ENCODE results near the gene SORCS2. TPM values are rescaled to one million over a fixed set of nuclear protein-coding genes. Genes with fewer than 3 reads are reported as not detected.
"Not testable (repeated sequence)": the region's sequence is repeated elsewhere in the genome, so short reads cannot be mapped to it uniquely, and the experiment has no call there.

Gene SORCS2
- total RNA-seq, 2 donors from 2014 or later: 0.05 to 0.07 TPM

DNA sequence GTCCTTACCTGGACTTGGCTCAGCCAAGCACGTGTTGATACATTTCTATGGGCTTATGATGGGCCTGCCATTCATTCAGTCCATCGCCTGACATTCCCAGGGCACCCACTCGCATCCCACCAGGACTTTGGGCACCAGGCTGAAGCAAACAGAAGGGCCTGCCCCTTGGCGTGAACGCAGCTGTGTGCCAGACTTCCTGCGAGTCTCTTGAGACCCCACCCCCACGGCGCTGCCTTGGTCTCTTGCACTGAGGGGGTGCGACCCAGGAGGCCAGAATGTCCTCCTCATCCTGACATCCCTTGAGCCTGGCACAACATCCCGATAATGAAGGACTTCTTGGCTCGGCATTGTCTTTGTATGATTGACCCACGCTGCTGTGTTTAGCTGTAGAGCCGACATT lies 243.9 kb downstream of the SORCS2 start:
- no peak overlapping the region for H3K4me3 Mint-ChIP-seq
- ATAC-seq (replicated peaks in 1 of 2) (no peak), DNase-seq (no peak)
- no peaks in the 10 kb centered on the region for H3K27me3 Mint-ChIP-seq (ENCODE audit: low read depth)
- H3K9me3 Mint-ChIP-seq: no peaks in the 10 kb centered on the region
- no peak overlapping the region for H3K27ac Mint-ChIP-seq
- no peaks in the 10 kb centered on the region for H3K36me3 Mint-ChIP-seq (ENCODE audit: insufficient read depth in 2 of 2)
- no peaks in the 10 kb centered on the region for H3K4me1 Mint-ChIP-seq (ENCODE audit: low read depth)

DNA sequence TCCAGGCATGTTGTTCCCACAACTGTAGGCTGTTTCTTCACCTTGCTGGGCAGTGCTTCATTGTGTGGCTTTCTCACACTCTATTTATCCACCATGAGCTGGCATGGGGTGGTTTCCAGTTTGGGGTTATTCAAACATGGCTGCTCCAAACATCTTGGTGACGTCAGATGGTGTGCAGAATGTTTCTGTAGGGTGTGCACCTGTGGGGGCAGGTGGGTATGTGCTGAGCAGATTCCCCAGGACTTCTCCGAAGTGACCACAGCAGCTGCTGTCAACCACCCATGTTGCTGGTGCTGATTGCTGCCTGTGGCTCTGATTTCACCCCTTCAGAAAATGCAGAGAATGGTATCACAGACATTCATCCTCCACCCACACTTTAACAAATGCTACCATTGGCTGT lies 247.4 kb downstream of the SORCS2 start:
- ATAC-seq (replicated peaks in 1 of 2): no peak

DNA sequence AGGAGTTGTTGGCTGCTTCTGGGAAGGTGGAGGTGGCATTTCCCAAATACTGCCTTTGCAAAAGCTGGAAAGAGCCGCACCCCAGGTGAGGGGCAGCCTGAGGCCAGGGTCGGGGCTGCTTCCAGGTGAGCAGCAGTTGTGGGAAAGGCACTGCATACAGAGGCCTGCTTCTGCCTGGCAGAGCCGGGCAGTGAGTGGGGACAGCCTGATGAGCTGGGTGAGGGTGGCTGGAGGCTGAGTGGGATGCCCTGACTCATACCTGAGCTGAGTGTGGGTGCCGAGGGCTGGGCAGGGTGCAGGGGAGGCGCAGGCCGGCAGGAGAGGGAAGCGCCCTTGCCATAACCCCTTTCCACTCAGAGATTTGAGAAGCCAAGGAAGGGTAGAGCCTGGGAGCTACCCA lies 248.9 kb downstream of the SORCS2 start:
- no peak overlapping the region for H3K27ac Mint-ChIP-seq
- ATAC-seq (replicated peaks in 1 of 2) (no peak), DNase-seq (no peak)
- H3K4me1 Mint-ChIP-seq (ENCODE audit: low read depth): no peaks in the 10 kb centered on the region
- H3K9me3 Mint-ChIP-seq: no peaks in the 10 kb centered on the region
- H3K4me3 Mint-ChIP-seq: no peak overlapping the region
- H3K27me3 Mint-ChIP-seq (ENCODE audit: low read depth): peaks cover 6% of the 10 kb centered on the region
- no peaks in the 10 kb centered on the region for H3K36me3 Mint-ChIP-seq (ENCODE audit: insufficient read depth in 2 of 2)

More for the DNA sequence above, 247.4 kb downstream of the SORCS2 start:
- DNase-seq: no peak
- Mint-ChIP-seq H3K36me3 (ENCODE audit: insufficient read depth in 2 of 2) (no peaks in the 10 kb centered on the region), H3K9me3 (no peaks in the 10 kb centered on the region), H3K4me3 (no peak overlapping the region), H3K27me3 (ENCODE audit: low read depth) (peaks cover 6% of the 10 kb centered on the region), H3K4me1 (ENCODE audit: low read depth) (no peaks in the 10 kb centered on the region), H3K27ac (no peak overlapping the region)

DNA sequence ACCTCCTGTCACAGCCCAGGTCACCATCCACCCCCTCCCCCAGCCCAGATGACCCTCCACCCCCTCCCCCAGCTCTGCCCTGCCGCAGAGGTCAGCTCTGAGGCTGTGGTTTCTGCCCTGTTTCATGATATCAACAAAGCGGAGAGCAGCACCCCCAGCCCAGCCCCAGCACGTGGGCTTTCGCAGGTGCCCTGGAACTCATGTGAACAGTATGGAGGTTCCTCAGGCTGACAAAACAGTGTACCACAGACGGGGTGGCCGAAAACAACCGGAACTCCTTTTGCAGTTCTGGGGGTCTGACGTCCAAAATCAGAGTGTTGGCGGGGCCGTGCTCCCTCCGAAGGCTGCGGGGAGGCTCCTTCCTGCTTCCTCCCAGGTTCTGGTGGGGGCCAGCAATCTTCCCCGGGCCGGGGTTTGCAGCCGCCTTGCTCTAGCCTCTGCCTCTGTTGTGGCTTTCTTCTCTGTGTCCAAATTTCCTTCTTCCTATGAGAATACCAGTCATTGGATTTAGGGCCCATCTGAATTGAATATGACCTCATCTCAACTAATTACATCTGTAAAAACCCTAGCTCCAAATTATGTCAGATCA lies 250.3 kb downstream of the SORCS2 start:
- DNase-seq: no peak
- no peaks in the 10 kb centered on the region for H3K36me3 Mint-ChIP-seq (ENCODE audit: insufficient read depth in 2 of 2)
- no peaks in the 10 kb centered on the region for H3K9me3 Mint-ChIP-seq
- no peaks in the 10 kb centered on the region for H3K4me1 Mint-ChIP-seq (ENCODE audit: low read depth)
- no peak overlapping the region for H3K27ac Mint-ChIP-seq
- H3K27me3 Mint-ChIP-seq (ENCODE audit: low read depth): peaks cover 6% of the 10 kb centered on the region
- no peak for ATAC-seq (replicated peaks in 1 of 2)
- H3K4me3 Mint-ChIP-seq: no peak overlapping the region

DNA sequence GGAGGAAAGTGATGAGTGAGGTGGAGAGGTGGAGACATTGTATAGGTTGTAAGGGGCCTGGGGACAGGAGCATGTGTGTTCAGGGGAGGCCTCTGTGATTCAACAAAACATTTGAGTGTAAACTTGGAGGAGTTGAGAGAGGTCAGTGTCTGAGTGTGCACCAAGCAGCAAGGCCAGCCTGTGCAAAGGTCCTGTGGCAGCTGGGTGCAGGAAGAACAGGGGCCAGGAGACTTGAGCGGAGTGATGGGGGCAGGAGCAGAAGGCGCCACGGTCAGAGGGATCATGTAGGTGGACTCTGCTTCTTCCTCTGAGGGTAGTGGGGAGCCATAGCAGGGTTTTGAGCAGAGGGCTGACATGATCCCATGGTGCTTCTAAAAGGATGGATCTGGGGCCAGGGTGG lies 252.0 kb downstream of the SORCS2 start:
- Mint-ChIP-seq H3K4me1 (ENCODE audit: low read depth) (no peaks in the 10 kb centered on the region), H3K27me3 (ENCODE audit: low read depth) (peaks cover 6% of the 10 kb centered on the region), H3K4me3 (no peak overlapping the region), H3K27ac (no peak overlapping the region), H3K36me3 (ENCODE audit: insufficient read depth in 2 of 2) (no peaks in the 10 kb centered on the region), H3K9me3 (no peaks in the 10 kb centered on the region)
- ATAC-seq (replicated peaks in 1 of 2): no peak
- DNase-seq: no peak

DNA sequence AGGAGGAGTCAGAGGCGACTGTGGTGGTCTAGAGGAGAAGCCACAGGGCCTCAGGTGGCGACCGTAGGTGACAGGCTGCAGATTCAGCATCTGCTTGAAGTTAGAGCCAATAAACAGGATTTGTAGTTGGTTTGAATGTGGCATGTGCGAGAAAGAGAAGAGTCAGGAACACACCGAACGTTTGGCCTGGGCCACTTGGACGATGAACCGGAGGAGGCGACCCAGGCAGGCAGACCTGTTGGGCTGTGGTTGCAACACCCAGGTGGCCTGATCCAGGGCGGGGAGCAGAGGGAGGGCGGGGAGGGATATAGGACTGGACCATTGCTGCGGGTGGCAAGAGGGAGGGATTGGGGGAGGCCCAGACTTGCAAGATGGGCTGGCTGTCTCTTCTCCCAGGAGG lies 252.4 kb downstream of the SORCS2 start:
- no peaks in the 10 kb centered on the region for H3K4me1 Mint-ChIP-seq (ENCODE audit: low read depth)
- ATAC-seq (replicated peaks in 1 of 2): no peak
- H3K36me3 Mint-ChIP-seq (ENCODE audit: insufficient read depth in 2 of 2): no peaks in the 10 kb centered on the region
- H3K27ac Mint-ChIP-seq: no peak overlapping the region
- H3K27me3 Mint-ChIP-seq (ENCODE audit: low read depth): peaks cover 6% of the 10 kb centered on the region
- H3K4me3 Mint-ChIP-seq: no peak overlapping the region
- no peaks in the 10 kb centered on the region for H3K9me3 Mint-ChIP-seq
- DNase-seq: no peak

DNA sequence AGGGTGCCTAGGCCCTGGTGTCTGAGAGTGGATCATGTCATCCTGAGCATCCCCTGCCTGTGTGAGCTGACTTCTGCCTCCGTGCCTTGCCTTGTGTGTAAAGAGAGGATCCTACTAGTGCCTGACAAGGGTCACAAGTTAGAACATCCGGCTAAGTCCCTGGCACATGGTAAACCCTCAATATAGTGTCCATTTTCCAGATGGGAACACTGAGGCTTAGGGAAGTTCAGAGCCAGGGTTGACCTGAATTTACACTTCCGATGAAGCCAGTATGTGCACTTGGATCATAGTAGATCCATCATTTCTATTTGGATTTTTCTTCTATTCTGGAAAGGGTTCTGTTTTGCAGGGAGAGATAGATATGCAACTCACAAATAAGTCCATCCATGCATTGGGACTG lies 254.9 kb downstream of the SORCS2 start:
- ATAC-seq (replicated peaks in 1 of 2) (no peak), DNase-seq (no peak)
- no peak overlapping the region for H3K4me3 Mint-ChIP-seq
- H3K27me3 Mint-ChIP-seq (ENCODE audit: low read depth): peaks cover 6% of the 10 kb centered on the region
- no peaks in the 10 kb centered on the region for H3K4me1 Mint-ChIP-seq (ENCODE audit: low read depth)
- H3K36me3 Mint-ChIP-seq (ENCODE audit: insufficient read depth in 2 of 2): no peaks in the 10 kb centered on the region
- no peak overlapping the region for H3K27ac Mint-ChIP-seq
- H3K9me3 Mint-ChIP-seq: no peaks in the 10 kb centered on the region

DNA sequence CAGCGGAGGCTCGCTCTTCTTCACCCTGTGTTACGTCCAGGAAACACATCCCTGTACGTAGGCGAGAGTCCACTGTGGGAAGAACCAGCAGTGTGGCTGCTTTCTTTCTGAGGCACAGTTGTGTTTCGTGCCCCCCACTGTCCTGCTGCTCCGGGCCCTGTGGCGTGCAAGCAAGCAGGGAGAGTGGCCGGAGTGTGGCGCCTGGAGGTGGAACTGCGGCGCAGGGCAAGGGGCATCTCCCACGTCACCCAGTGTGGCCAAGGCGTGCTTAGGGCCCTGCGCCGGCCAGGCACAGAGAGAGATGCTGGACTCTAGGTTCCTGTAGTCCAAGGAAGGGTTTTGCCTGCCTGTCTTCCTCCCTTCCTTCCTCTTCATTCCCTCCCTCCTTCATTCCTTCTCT lies 255.7 kb downstream of the SORCS2 start:
- DNase-seq: no peak
- H3K4me1 Mint-ChIP-seq (ENCODE audit: low read depth): no peaks in the 10 kb centered on the region
- H3K27me3 Mint-ChIP-seq (ENCODE audit: low read depth): peaks cover 6% of the 10 kb centered on the region
- H3K36me3 Mint-ChIP-seq (ENCODE audit: insufficient read depth in 2 of 2): no peaks in the 10 kb centered on the region
- no peak overlapping the region for H3K4me3 Mint-ChIP-seq
- no peak for ATAC-seq (replicated peaks in 1 of 2)
- H3K9me3 Mint-ChIP-seq: no peaks in the 10 kb centered on the region
- no peak overlapping the region for H3K27ac Mint-ChIP-seq

DNA sequence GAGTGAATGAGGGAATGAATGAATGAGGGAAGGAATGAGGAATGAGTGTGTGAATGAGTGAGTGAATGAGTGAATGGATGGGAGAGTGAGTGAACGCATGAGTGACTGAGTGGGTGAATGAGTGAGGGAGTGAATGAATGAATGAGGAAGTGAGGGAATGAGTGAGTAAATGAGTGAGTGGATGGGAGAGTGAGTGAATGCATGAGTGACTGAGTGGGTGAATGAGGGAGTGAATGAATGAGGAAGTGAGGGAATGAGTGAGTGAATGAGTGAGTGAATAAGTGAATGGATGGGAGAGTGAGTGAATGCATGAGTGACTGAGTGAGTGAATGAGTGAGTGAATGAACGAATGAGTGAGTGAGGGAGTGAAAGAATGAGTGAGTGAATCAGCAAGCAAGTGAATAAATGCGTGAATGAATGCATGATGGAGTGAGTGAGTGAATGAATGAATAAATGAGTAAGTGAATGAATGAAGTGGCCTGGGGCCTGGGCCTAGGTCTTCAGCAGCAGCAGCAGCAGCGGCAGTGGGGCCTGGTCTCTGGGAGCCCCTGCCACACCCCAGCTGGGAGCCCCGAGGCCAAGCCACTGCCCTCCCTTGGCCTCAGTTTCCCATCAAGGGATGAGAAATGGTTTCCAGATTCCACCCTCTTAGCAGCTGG lies 258.6 kb downstream of the SORCS2 start:
- H3K27me3 Mint-ChIP-seq (ENCODE audit: low read depth): no peaks in the 10 kb centered on the region
- no peaks in the 10 kb centered on the region for H3K36me3 Mint-ChIP-seq (ENCODE audit: insufficient read depth in 2 of 2)
- ATAC-seq (replicated peaks in 1 of 2) (no peak), DNase-seq (no peak)
- H3K4me1 Mint-ChIP-seq (ENCODE audit: low read depth): no peaks in the 10 kb centered on the region
- no peaks in the 10 kb centered on the region for H3K9me3 Mint-ChIP-seq
- H3K4me3 Mint-ChIP-seq: no peak overlapping the region
- no peak overlapping the region for H3K27ac Mint-ChIP-seq

DNA sequence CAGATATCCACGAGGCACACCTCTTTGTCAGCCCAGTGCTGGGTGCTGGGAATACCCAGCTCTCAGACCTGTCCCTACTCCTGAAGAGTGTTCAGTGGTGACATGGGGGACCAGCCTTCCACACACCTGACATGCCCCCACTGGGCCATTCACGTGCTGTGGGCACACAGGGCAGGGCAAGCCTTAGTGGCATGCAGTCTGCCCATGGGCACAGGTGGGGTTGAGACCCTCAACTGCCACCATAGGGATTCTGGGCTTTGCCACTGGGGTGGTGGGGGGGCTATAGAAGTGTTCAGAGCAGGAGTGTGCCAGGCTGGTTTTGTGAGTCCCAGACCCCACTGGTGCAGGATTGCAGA lies 259.1 kb downstream of the SORCS2 start:
- no peak overlapping the region for H3K4me3 Mint-ChIP-seq
- no peaks in the 10 kb centered on the region for H3K4me1 Mint-ChIP-seq (ENCODE audit: low read depth)
- DNase-seq (no peak), ATAC-seq (replicated peaks in 1 of 2) (no peak)
- no peaks in the 10 kb centered on the region for H3K27me3 Mint-ChIP-seq (ENCODE audit: low read depth)
- no peaks in the 10 kb centered on the region for H3K36me3 Mint-ChIP-seq (ENCODE audit: insufficient read depth in 2 of 2)
- no peaks in the 10 kb centered on the region for H3K9me3 Mint-ChIP-seq
- no peak overlapping the region for H3K27ac Mint-ChIP-seq

DNA sequence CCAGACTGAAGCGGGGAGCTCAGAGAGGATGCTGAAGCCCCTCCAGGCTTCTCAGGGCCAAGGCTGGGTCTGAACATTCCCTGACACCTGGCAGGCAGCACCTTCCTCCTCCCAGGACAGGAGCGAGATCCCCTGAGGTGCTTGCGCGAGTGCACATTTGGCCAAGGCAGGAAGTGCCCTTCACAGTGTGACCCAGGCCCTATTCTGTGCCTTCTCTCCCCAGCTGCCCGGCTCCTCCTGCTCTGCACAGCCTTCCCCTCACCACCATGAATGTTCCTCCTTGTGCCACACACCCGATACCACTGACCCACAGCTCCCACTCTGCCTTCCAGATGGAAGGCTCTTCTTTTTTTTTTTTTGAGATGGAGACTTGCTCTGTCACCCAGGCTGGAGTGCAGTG lies 259.5 kb downstream of the SORCS2 start:
- no peaks in the 10 kb centered on the region for H3K27me3 Mint-ChIP-seq (ENCODE audit: low read depth)
- H3K27ac Mint-ChIP-seq: no peak overlapping the region
- no peak for DNase-seq
- no peaks in the 10 kb centered on the region for H3K4me1 Mint-ChIP-seq (ENCODE audit: low read depth)
- H3K4me3 Mint-ChIP-seq: no peak overlapping the region
- ATAC-seq (replicated peaks in 1 of 2): no peak
- H3K36me3 Mint-ChIP-seq (ENCODE audit: insufficient read depth in 2 of 2): no peaks in the 10 kb centered on the region
- H3K9me3 Mint-ChIP-seq: no peaks in the 10 kb centered on the region

DNA sequence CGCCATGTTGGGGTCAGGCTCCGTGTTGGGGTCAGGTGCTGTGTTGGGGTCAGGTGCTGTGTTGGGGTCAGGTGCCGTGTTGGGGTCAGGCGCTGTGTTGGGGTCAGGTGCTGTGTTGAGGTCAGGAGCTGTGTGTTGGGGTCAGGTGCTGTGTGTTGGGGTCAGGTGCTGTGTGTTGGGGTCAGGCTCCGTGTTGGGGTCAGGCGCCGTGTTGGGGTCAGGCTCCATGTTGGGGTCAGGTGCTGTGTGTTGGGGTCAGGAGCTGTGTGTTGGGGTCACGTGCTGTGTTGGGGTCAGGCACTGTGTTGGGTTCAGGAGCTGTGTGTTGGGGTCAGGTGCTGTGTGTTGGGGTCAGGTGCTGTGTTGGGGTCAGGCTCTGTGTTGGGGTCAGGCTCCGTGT lies 260.5 kb downstream of the SORCS2 start:
- H3K9me3 Mint-ChIP-seq; H3K4me3 Mint-ChIP-seq; H3K4me1 Mint-ChIP-seq (ENCODE audit: low read depth); DNase-seq; ATAC-seq (replicated peaks in 1 of 2); H3K36me3 Mint-ChIP-seq (ENCODE audit: insufficient read depth in 2 of 2); H3K27me3 Mint-ChIP-seq (ENCODE audit: low read depth); H3K27ac Mint-ChIP-seq: not testable (repeated sequence)

DNA sequence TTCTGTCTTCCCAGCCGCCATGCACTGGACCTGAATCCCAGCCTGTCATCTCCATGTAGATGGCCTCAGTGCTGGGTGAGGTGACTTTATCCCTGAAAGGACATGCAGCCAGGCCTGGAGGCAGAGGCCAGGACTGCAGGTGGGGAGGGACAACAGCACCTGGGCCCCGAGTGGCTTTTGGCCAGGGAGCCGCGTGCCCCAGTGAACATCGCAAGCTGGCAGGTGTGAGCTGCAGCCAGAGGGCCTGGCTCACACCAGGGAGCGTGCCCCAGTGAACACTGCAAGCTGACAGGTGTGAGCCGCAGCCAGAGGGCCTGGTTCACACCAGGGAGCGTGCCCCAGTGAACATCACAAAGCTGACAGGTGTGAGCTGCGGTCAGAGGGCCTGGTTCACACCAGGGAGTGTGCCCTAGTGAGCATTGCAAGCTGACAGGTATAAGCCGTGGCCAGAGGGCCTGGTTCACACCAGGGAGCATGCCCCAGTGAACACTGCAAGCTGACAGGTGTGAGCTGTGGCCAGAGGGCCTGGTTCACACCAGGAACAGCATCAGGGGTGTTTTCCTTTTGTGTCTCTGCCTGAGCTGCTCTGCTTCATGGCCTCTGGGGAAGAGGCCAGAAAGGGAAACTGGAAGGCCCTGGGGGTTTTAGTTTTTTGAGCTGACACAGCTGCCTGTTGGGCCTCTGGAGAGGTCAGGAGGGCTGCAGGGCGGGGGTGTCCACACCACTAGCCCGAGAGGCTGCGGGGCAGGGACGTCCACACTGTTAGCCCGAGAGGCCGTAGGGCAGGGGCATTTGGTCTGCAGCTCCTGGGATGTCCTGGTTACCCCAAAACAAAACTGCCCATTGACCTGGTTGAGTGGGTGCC lies 265.1 kb downstream of the SORCS2 start:
- H3K4me1 Mint-ChIP-seq (ENCODE audit: low read depth): no peaks in the 10 kb centered on the region
- H3K4me3 Mint-ChIP-seq: no peak overlapping the region
- ATAC-seq (replicated peaks in 1 of 2): no peak
- no peak for DNase-seq
- H3K36me3 Mint-ChIP-seq (ENCODE audit: insufficient read depth in 2 of 2): no peaks in the 10 kb centered on the region
- no peaks in the 10 kb centered on the region for H3K9me3 Mint-ChIP-seq
- H3K27ac Mint-ChIP-seq: no peak overlapping the region
- no peaks in the 10 kb centered on the region for H3K27me3 Mint-ChIP-seq (ENCODE audit: low read depth)

Measured in activated T-cell treated with anti-CD3 and anti-CD28 coated beads, Interleukin-2, amount 50 U/mL, for 72 hours (primary cell).